ENCODE results near the gene KRTAP12-2. TPM values are rescaled to one million over a fixed set of nuclear protein-coding genes. Genes with fewer than 3 reads are reported as not detected.
"Not testable (repeated sequence)": the region's sequence is repeated elsewhere in the genome, so short reads cannot be mapped to it uniquely, and the experiment has no call there.

Gene KRTAP12-2
- total RNA-seq, 1 donor from 2014 or later: not detected

DNA sequence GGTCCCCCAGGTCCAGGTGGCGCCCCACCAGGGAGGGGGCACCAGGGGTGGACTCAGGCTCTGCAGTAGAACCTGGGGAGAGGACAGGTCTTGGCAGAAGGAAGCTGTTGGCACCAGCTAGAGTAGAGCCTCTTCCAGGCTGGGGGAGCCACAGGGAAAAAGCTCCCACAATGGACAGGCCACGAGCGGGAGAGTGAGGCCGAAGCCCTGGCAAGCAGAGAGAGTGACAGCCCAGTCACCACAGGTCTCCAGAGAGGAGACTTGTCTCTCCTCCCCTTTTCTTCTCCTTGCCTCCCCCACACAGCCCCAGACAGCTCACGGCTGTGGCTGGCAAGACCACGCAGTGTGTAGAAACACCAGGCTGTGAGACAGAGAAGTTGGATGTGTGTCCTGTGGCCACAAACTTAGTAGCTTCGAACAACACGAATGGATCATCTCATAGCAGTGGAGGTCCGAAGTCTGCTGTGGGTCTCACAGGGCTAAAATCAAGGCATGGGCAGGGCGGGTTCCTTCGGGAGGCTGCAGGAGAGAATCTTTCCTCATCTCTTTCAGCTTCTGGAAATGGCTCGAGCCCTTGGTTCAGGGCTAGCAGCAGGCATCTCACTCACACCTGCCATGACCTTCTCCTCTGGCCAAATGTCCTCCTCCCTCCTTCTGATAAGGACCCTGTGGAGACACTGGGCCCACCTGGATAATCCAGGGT, 15.6 kb downstream of the KRTAP12-2 start:
- no peak for DNase-seq (ENCODE audit: low spot score)

GRCh38 chr21:44650265-44650972, 16.3 kb downstream of the KRTAP12-2 start:
- no peak for DNase-seq (ENCODE audit: low spot score)

DNA sequence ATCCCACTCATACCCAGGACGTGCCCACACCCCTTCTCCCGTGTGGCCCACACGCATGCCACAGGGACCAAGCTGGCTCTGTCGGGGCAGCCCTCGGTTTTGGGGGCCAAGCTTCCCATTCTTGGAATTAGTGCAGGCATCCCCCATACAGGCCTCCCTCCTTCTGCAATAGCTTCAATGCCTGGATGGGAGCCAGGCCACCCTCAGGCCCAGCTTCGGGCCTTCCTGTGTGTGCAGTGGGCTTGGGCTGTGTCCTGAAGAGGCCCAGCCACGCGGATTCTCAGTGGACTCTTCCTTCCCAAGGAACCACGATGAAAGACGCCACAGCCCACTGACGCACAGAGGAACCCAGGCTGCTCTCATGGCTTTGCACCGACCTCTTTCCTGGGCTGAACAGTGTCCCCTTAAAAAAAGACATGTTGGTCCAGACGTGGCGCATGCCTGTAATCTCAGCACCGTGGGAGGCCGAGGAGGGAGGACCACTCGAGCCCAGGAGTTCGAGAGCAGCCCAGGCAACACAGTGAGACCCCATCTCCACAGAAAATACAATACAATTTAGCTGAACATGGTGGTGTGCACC, 17.1 kb downstream of the KRTAP12-2 start:
- DNase-seq (ENCODE audit: low spot score): no peak

DNA sequence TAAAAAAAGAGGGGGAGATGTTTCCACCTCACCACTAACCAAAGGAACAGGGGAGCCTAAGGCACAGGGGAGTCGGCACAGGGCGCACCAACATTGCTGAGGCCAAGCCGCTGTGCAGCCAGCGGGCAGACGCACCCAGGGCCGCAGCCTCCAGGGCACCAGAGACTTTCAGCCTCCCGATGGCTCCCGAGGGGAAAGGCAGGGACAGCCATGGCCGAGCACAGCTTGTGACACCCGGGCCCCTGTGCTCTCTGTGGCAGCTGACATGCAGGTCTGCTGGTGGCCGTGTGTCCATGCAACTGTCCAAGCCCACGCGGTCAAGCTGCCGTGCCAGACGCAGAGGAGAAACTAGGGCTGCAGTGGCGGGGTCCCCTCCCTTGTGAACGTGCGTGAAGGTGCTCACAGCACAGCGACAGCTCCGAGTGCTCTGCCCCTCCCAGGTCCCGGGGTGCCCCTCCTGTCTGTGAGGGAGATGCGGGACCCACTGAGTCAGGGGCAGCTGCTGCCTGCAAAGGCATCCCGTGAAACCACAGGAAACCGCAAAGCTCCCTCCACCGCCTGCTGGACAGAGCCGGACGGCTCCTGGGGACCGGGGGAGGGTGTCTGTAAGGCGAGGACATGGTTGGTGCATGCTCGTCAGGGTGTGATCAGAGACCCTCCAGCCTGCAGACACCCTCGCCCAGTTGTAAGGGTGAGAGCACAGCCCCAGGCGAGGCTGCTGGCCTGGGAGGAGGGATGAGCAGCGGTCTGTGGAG, 18.0 kb downstream of the KRTAP12-2 start:
- DNase-seq (ENCODE audit: low spot score): no peak

GRCh38 chr21:44647222-44647552, 19.5 kb downstream of the KRTAP12-2 start:
- DNase-seq (ENCODE audit: low spot score): no peak

GRCh38 chr21:44646366-44647221, 20.1 kb downstream of the KRTAP12-2 start, which contains the start of gene KRTAP10-11:
TSS of gene KRTAP10-11 (plus strand) at chr21:44646414. CDS start at chr21:44646459, 45 bp downstream.
- not testable (repeated sequence) for DNase-seq (ENCODE audit: low spot score)

GRCh38 chr21:44644878-44645277, 21.8 kb downstream of the KRTAP12-2 start:
- no peak for DNase-seq (ENCODE audit: low spot score)

GRCh38 chr21:44643741-44644310, 22.9 kb downstream of the KRTAP12-2 start:
- DNase-seq (ENCODE audit: low spot score): no peak

GRCh38 chr21:44640761-44641160, 26.0 kb downstream of the KRTAP12-2 start:
- no peak for DNase-seq (ENCODE audit: low spot score)

DNA sequence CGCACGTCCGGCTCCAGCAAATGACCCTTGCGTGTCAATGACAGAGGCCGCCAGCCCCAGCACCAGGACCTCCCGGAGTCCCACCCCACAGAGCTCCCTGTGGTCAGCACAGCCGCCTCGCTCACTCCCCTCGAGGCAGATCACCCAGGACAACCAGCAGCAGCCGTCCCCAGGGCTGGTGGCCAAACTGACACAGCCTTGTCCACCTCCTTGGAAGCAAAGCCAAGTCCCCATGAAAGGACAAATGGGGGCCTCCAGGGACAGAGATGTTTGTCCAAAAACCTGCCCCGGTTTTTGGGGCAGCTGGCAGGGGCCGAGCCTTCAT, 27.4 kb downstream of the KRTAP12-2 start:
- DNase-seq (ENCODE audit: low spot score): no peak

DNA sequence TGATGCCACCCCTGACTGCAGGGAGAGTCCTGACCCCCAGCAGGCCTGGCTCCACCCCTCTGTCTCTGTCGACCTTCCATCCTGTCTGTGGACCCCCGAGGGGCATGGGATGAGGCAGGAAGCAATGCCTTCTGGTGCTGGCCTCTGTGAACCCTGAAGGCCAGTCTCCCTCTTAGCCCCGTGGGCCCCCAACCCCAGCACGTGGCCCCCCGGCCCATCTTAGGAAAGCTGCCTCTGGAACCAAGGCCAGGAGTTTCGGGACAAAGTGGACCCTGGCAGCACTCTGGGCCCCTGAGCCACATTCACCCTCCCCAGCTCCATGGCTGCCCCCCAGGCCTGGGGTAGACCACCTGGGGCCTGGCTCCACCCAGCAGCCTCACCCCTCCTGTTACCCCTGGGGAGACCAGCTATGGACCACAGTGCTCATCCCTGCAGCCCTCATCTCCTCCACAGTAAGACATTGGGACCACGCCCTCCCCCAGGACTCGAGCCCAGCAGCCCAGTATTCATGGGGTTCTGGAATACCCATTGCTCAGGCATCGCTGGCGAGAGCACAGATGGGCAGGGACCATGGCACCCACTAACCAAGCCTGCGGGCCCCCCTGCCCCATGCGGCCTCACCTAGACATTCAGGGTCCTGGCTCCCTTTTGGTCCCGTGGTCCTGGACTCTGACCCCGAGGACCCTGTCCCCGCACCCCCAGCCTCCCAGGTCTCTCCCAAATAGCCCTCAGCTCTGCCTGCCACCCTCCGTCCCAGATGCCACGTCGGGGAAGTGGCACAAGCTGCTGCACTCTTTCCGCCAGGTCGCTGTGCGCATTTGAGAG, 28.0 kb downstream of the KRTAP12-2 start:
- not testable (repeated sequence) for DNase-seq (ENCODE audit: low spot score)

DNA sequence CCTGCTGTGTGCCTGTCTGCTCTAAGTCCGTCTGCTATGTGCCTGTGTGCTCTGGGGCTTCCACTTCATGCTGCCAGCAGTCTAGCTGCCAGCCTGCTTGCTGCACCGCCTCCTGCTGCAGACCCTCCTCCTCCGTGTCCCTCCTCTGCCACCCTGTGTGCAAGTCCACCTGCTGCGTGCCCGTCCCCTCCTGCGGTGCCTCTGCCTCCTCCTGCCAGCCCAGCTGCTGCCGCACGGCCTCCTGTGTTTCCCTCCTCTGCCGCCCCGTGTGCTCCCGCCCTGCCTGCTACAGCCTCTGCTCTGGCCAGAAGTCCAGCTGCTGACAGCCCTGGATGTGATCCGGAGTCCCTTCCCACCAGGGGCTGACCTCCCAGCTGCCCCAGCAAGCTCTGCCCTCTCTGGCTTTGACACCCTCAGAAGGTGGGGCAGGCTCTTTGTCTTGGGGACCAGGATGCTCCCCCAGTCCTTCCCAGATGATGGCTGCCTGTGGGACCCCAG, 28.8 kb downstream of the KRTAP12-2 start:
- not testable (repeated sequence) for DNase-seq (ENCODE audit: low spot score)

GRCh38 chr21:44637018-44637850, 29.5 kb downstream of the KRTAP12-2 start, which contains the start of gene KRTAP10-10:
TSS of gene KRTAP10-10 (plus strand) at chr21:44637356. CDS start at chr21:44637418, 62 bp downstream.
- no peak for DNase-seq (ENCODE audit: low spot score)

DNA sequence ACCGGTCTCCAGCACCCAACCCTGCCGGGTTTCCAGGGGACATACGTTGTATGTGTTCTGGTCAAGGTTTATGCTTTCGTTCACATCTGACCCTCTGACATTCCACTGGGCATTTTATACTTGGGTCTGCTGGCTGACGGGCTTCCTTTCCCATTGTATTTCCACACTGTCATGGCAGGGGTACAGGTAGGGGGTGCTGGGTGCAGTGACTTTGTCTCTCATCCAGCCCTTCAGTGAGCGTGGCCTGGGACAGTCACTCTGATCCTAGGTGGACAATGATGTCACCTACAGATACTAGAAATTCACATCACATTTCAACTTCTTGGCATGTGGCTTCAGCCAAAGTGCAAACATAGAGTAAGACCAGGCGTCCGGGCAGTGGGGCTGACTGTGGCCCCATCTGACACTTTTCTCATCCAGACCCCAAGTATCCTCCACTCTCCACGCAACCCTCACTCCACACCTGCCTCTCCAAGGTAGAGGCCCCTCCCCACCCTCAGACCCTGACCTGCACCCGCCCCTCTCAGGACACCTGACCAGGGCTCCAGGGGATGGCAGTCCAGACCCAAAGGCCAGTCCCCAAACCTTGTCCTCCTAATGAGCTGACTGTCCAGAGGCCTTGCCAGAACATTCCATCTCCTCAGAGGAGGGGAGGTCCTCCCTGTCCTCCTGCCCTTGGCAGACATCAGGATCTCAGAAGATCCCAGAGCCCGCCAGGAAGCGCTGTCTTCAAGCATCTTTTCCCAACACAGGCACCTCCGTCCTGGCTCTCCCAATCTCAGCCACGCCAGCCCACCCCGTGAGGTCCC, 30.3 kb downstream of the KRTAP12-2 start:
- no peak for DNase-seq (ENCODE audit: low spot score)

- no peak for DNase-seq (ENCODE audit: low spot score)
Measured at GRCh38 chr21:44632067-44632466, 34.7 kb downstream of the KRTAP12-2 start.

DNA sequence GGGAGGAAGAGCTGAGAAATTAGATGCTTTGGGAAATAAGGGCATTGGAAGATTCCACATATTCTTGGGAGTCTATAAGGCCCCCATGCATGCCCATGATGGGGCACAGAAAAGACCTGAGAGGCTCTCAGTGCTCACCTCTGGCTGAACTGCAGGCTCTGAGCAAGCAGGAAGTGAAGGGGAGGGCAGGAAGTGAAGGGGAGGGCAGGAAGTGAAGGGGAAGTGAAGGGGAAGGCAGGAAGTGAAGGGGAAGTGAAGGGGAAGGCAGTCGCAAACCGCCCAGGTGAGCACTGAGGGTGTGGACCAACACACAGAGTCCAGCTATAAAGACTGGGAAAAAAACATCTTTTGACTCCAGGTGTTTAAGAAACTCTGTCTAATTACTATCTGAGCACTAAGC, 36.3 kb downstream of the KRTAP12-2 start:
- no peak for DNase-seq (ENCODE audit: low spot score)

DNA sequence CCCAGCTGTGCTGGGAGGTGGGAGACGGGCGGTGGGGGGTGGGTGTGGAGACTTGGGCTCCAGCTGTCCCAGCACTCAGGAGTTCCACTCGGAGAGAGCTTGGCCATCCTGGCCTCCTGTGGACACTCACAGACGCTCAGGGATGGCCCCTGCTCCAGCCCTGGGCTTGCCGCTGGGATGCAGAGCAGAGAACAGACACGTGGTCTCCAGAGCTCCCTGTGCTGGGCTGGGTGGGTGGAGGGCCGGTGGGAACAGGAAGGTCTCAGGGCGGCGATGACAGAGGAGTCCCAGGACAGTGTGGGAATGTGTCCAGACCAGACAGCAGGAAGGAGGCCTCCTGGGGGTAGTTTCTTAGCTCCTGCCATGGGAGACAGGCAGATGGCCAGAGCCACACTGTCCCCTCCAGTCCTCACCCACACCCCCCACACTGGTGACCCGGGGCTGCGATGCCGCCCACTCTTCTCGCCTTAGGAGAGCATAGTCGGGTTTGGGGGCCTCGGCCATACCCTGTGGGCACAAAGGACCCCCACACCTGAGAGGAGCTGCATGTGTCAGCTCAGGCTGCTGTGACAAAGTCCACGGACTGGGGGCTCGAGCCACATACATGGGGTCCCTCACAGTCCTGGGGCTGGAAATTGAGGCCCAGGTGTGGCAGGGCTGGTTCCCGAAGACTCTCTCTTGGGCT, 37.9 kb downstream of the KRTAP12-2 start:
- no peak for DNase-seq (ENCODE audit: low spot score)

Measured in umbilical cord (tissue), 2 donors.